ENCODE results near the gene POFUT2. TPM values are rescaled to one million over a fixed set of nuclear protein-coding genes. Genes with fewer than 3 reads are reported as not detected.

POFUT2 gene
- total RNA-seq, 2 experiments from 2014 or later, result 11.7 to 12.4 TPM

DNA sequence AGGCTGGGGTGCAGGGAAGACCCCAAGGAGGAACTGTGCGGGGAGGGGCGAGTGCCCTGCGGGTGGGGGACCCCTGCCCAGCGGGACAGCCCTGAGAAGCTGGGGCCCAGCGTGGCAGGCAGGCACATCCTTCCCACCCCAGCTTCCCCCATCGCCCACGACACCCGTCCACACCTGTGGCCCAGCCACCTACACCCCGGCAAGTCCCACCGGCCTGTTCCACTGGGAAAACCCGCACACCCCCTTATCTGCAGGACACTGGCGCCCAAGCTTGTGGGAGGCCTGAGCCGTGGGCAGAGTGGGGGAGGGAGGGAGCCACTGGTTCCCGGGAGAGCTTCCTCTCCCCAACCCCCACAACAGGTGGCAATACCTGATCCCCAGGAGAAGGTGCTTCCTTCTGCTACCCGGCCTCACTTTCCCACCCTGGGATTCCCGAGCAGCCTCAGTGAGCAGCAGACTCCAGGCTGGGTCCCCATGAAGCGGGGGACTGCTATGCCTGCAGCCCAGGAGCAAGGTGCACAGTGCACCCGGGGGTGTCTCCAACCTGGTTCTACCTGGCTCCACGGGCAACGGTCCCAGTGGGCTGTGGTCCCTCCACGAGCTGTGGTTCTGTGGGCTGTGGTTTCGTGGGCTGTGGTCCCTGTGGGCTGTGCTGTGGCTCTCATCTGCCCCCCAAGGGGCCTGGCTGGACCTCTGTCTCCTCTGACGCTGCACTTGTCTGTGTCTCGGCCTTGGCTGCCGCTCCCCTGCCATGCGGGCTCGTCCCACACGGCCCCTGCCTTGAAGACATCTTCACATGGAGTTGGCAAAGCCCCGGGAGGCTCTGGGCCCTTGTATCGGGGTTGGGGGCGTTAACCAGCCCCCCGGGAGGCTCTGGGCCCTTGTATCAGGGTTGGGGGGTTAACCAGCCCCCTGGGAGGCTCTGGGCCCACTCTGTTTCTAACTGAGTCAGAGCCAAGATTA lies 37.8 kb upstream of the POFUT2 start:
- TF ChIP-seq, protein P1, sequence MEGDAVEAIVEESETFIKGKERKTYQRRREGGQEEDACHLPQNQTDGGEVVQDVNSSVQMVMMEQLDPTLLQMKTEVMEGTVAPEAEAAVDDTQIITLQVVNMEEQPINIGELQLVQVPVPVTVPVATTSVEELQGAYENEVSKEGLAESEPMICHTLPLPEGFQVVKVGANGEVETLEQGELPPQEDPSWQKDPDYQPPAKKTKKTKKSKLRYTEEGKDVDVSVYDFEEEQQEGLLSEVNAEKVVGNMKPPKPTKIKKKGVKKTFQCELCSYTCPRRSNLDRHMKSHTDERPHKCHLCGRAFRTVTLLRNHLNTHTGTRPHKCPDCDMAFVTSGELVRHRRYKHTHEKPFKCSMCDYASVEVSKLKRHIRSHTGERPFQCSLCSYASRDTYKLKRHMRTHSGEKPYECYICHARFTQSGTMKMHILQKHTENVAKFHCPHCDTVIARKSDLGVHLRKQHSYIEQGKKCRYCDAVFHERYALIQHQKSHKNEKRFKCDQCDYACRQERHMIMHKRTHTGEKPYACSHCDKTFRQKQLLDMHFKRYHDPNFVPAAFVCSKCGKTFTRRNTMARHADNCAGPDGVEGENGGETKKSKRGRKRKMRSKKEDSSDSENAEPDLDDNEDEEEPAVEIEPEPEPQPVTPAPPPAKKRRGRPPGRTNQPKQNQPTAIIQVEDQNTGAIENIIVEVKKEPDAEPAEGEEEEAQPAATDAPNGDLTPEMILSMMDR (IDR thresholded peaks at IDR 0.05), result no peak
- CTCF ChIA-PET, result interaction anchor here (0.9 kb wide), 1 partner anchor 114 kb away, joined by 3 read pairs; no protein-coding TSS in a partner anchor
- Mint-ChIP-seq H3K4me1 (ENCODE audit: low read depth) (peaks cover 5% of the 10 kb centered on the region), H3K4me3 (no peak overlapping the region), H3K27me3 (no peaks in the 10 kb centered on the region), H3K27ac (no peak overlapping the region), H3K36me3 (ENCODE audit: low read depth) (no peaks in the 10 kb centered on the region), H3K9me3 (no peaks in the 10 kb centered on the region)
- no peak for DNase-seq
- no peak for ATAC-seq
- intact Hi-C loops (cut with micrococcal nuclease), result no loop called here
- POLR2A ChIA-PET, result no interaction called here

DNA sequence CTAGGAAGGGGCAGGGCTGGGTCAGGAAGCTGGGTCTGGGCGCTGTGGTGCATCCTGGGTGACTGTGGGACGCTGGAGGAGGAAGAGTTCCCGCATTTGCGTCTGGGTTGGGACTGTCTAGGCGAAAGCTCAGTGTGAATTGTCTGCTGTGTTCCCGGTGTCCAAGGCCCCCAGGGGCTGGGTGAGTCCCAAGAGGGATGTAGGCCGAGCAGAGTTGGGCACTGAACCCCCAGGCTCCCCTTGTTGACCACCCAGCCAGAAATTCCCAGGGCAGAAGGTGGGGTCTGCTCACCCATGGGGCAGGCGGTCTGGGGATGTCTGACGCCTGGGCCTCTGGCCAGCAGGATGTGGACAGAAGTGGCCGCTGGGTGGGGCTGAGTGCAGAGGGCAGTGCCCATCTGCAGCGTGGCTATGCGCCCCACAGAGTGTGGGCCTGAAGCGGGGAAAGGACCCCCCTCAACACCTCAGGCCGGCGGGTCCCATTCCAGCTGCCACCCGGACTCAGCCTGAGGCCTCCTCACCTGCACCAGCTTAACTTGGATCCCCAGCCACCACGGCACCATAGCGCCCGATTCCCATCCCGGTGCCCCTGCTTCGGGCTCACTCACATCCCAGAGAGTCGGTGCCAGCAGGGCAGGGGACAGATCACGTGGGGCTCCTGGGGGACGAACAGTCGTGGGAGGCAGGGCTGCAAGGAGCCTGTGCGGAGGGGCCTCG lies 37.0 kb upstream of the POFUT2 start:
- DNase-seq (no peak), ATAC-seq (peak; percentile 13)
- Mint-ChIP-seq H3K4me3 (no peak overlapping the region), H3K9me3 (no peaks in the 10 kb centered on the region), H3K4me1 (ENCODE audit: low read depth) (peaks cover 5% of the 10 kb centered on the region), H3K27me3 (no peaks in the 10 kb centered on the region), H3K27ac (no peak overlapping the region), H3K36me3 (ENCODE audit: low read depth) (no peaks in the 10 kb centered on the region)
- ChIA-PET POLR2A (no interaction called here), CTCF (no interaction called here)
- TF ChIP-seq, protein P1 (IDR thresholded peaks at IDR 0.05), result no peak
- intact Hi-C loops (cut with micrococcal nuclease), result no loop called here

DNA sequence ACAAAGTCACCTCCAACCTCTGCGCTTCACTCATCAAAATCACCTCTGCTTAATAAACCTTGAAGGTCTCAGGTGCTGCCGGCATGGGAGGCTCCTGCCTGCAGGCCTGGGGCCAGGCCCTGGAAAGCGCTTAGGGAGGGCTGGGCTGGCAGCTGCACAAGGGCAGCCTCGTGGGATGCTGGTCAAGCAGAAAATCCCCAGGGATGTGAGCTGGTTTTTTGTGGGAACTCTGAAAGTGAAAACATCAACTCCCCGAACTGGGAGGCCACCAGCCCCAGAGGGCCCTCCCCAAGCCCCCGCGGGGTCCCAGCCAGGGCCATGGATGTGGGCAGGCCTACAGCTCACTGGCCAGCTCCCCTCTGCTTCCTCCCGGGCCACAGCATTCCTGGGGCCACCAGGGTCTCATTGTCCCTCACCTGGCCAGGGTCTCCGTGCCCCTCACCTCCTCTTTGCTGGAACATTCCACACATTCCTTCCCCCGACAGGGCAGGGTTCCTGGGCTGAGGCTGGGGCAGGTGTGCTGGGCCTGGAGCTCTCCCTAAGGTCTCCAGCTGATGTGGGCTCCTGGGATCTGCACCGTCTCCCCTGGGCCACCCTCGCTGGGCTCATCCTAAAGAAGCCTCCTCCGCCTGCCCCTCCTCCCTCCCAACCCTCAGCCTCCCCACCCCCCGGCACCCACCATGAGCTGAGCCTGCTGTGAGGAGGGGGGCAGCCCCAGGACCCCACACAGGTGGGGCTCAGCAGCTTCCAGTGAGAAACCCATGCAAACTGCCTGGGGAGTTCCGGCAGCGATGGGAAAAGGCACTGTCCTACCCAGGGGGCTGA lies 36.0 kb upstream of the POFUT2 start:
- Mint-ChIP-seq H3K9me3 (no peaks in the 10 kb centered on the region), H3K4me3 (no peak overlapping the region), H3K36me3 (ENCODE audit: low read depth) (no peaks in the 10 kb centered on the region), H3K27ac (no peak overlapping the region), H3K4me1 (ENCODE audit: low read depth) (peaks cover 5% of the 10 kb centered on the region), H3K27me3 (no peaks in the 10 kb centered on the region)
- DNase-seq (no peak), ATAC-seq (no peak)
- POLR2A ChIA-PET, result interaction anchor here (1.2 kb wide), 1 partner anchor 36 kb away, joined by 3 read pairs; the partner anchor contains the start of gene POFUT2
- CTCF ChIA-PET, result interaction anchor here (1.1 kb wide), 1 partner anchor 15 kb away, joined by 4 read pairs; no protein-coding TSS in a partner anchor
- TF ChIP-seq, protein P1 (IDR thresholded peaks at IDR 0.05), result no peak
- intact Hi-C loops (cut with micrococcal nuclease), result no loop called here

DNA sequence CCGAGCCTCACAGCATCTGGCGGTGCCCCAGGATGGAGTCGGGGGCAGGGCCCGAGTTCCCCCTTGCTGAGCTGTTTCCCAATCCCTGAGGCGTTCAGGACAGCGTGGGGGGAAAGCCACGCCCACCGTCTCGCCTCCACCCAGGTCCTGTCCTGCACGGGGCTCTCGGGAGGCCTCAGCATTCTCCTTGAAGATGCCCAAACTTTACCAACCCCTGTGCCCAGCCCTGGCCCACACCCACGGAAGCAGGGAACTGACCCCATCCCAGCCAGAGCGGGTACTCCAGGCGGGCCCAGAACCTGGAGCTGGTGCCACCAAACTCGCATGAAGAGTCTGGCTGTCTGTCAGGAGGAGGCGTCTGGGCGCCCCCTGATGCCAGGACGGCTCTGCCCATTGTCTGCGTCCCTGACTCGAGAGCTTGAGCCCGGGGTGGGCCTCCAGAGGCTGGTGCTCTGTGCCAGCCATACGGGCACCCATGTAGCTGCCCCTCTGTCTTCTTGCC lies 35.3 kb upstream of the POFUT2 start:
- no peaks in the 10 kb centered on the region for H3K9me3 Mint-ChIP-seq
- H3K4me3 Mint-ChIP-seq, result no peak overlapping the region
- TF ChIP-seq, protein P1 (IDR thresholded peaks at IDR 0.05), result no peak
- ATAC-seq, result no peak
- no peak for DNase-seq
- H3K27me3 Mint-ChIP-seq, result no peaks in the 10 kb centered on the region
- H3K4me1 Mint-ChIP-seq (ENCODE audit: low read depth), result peaks cover 5% of the 10 kb centered on the region
- no peaks in the 10 kb centered on the region for H3K36me3 Mint-ChIP-seq (ENCODE audit: low read depth)
- CTCF ChIA-PET, result interaction anchor here (1.1 kb wide), 1 partner anchor 14 kb away, joined by 4 read pairs; no protein-coding TSS in a partner anchor
- intact Hi-C loops (cut with micrococcal nuclease), result no loop called here
- no peak overlapping the region for H3K27ac Mint-ChIP-seq
- POLR2A ChIA-PET, result interaction anchor here (1.2 kb wide), 1 partner anchor 35 kb away, joined by 3 read pairs; the partner anchor contains the start of gene POFUT2
